ENCODE data around the gene TOB1.

TOB1 gene, protein sequence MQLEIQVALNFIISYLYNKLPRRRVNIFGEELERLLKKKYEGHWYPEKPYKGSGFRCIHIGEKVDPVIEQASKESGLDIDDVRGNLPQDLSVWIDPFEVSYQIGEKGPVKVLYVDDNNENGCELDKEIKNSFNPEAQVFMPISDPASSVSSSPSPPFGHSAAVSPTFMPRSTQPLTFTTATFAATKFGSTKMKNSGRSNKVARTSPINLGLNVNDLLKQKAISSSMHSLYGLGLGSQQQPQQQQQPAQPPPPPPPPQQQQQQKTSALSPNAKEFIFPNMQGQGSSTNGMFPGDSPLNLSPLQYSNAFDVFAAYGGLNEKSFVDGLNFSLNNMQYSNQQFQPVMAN

DNA sequence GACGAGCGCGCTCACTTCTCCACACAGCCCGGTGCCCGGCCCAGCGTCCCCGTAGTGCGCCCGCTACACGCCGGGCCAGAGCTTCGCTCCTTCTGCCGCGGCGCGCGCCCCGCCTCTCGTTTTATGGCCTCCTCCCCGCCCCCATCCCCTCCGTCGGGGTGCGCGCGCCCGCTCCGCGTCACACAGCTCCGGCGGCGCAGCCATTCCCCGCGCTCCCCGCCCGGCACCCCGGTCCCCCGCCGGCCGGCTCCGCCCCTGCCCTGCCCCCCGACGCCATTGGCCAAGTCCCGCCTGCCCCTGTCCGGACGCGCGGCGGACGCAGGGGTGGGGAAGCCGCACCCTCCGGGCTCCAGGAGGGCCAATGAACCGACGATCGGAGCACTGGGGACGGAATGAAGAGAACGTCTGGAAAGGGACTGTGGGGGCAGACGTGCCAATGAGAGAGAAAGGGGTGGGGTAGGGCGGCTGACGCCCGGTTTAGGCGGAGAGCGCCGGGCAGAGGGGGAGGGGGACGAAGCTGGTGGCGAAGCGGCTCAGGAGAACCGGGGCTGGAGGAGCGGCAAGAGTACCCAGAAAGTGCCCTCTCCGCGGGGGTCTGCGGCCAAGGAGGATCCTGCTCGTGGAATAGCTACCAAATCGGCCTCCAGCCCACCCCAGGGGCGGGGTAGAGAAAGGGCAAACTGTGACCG lies at the start of gene TOB1:
TSS of gene TOB1 (minus strand) at position 94 of the 689 bp plus-strand sequence. CDS start 2,337 bp downstream, outside the sequence.
- peak; percentile 96 to 97 for DNase-seq (ENCODE audit: low read depth in 2 of 2)

DNA sequence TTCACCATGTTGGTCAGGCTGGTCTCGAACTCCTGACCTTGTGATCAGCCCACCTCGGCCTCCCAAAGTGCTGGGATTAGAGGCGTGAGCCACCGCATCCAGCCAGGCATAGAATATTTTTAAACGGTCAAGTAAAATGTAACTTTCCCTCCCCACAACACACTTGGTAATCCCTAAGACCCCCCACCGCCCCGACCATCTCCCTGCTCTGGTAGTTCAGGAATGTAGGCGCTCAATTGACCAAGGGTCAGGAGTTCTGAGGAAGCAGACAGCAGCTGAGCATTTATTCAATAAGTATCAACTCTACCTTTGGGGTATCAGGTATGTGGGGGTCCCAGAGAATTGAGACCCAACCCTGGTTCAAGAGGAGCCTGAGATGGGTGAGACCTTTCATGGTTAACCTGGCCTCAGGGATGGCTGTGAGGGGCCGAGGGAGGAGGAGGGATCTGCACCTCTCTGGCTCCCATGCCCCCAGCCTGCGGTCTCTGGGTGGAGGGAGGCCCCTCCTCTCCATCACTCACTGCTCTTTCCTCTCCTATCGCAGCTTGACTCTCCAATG lies 48.4 kb upstream of the TOB1 start:
- DNase-seq (ENCODE audit: low read depth in 2 of 2), result no peak

DNA sequence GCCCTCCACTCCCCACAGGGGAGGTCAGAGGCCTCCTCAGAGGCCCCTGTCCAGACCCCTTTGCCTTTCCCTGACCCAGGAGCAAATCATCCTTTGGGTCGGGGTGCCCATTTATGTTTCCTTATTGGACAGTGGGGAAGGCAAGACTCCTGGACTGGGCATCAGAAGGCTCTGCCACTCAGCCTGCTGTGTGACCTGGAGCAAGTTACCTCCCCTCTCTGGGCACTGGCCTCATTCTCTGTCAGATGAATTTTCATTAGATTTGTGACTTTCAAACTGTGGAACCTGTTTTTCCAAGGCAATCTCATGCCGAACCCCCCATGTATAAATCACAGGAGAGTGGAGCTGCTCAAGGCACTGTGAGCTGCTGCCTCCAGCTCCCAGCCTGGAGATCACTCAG lies 47.0 kb upstream of the TOB1 start:
- no peak for DNase-seq (ENCODE audit: low read depth in 2 of 2)

DNA sequence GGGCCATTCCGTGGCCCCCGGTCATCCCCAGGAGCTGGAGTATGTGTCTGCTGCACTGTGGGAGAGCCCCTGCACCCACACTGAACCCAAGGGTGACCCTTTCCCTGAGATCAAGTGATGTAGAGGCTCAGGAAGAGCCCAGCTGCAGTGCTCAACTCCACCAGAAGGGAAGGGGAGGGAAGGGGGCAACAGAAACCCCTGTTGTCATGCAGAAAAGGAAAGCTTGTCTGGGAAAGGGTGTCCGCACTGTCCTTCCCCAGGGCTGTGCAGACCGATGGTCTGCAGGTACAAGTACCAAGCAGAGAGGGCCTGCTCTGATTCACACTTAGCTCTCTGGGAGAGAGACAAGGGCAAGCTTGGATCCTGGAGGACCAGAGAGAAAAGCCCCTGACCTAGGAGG lies 45.7 kb upstream of the TOB1 start:
- DNase-seq (ENCODE audit: low read depth in 2 of 2), result no peak

DNA sequence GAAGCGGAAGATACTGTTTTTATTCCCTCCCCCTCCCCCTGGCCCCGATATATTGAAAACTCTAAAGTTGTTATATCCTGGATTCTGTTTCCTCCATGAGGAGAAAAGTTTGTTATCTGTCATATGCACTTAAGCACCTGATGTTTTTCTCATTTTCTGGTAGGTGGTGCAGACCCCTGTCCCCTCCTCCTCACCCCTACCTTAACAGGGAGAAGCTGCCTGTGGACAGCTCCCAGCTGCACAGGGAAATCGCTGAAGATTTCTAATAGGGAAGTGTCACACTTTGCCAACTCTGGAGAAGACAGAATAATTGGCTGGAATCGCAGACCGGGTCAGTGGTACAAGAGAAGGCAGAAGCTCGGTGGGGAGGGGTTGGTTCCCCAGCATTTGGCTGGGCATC lies 45.3 kb upstream of the TOB1 start:
- no peak for DNase-seq (ENCODE audit: low read depth in 2 of 2)

DNA sequence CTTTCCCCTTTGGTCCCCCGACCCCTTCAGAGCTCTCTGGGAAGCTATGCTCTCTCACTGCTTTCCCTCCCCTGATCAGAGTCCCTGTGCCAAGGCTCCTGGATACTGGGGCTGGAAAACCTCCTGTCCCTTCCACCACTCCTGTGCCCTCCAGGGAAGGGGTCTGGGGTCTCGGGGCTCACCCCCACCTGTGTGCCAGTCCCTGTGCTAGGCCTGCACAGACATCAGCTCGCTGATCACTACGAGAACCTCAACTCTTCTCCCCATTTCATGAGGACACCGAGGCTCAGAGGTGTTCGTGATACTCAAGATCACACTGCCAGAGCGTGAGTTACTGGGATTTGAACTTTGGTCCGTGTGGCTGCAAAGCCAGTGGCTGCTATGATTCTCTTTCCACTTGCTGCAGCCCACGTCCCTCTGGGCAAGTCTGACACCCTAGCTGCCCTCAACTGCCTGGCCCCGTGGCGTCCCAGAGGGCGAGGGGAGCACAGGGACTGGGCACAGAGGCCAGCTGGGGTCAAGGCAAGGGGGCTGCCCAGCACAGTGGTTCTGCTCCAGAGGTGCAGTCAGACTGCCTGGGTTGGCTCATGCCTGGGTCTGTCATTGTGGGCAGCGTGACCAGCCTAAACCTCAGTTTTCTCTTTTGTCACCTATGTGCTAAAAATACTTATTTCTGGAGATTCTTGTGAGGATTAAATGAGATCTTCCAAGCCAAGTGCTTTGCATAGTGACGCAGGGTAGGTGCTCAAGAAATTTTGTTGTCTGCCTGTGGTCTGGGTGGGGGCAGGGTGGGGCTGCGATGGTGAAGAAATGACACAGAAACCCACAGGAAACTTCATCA lies 43.8 kb upstream of the TOB1 start:
- peak; percentile 45 to 68 for DNase-seq (ENCODE audit: low read depth in 2 of 2)

DNA sequence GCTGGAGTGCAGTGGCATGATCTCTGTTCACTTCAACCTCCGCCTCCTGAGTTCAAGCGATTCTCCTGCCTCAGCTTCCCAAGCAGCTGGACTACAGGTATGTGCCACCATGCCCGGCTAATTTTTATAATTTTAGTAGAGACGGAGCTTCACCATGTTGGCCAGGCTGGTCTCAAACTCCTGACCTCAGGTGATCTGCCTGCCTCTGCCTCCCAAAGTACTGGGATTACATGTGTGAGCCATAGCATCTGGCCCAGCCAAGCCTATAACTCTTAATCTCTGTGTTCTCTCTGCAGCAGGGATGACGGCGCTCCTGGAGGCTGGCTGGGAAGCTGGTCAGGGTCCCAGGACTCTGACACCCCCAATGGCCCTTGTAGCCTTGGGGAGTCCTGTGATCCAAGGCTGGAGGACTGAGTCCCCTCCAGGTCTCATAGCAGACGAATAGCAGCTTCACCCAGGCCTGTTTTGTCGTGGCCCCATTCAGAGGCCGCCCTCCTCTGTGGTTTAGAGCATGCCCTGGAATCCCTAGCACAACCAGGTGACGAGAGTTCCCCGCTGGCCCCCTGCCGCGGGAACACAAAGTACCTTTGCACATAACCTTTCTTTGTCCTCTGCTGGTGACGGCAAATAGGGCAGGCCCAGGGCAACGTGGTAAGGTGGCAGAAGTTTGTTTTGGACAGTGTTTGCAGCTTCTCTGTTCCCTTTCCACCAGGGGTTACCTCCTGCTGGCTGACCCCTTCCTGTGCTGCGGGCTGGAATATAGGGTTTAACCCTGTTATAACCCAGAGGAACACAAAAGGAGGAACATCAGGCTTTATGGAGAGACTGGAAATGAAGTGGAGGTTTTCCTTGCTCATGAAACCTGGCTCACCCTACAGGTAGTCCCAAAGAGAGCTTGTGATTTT lies 43.0 kb upstream of the TOB1 start:
- DNase-seq (ENCODE audit: low read depth in 2 of 2), result no peak

DNA sequence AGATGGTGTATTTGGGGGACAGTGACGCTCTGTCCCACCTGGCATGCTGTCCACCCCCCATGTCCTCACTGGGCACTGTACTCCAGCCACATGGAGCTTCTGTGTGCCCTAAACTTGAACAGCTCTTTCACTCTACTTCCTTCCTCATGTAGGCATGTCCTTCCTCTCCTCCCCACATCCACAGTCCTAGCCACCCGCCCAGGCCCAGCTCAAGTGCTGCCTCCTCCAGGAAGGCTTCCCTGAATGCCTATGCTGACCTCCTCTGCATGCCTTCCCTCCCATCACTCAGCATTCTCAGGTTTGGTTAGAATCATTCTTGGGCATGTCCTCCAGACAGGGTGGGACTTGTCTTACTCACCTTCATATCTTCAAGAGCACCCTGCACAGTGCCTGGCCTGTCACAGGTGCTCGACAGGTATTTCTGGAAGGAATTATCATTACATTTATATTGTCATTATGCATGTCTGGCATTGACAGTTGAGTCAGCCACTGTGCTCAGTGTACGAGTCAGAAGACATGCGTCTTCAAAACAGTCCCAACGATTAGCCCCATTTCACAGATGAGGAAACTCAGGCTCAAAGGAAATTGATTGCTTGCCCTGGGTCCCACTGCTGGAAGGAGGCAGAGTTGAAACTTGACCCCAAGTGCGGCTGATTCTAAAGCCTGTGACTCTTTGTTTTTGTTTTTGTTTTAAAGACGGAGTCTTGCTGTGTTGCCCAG lies 42.1 kb upstream of the TOB1 start:
- DNase-seq (ENCODE audit: low read depth in 2 of 2), result no peak

DNA sequence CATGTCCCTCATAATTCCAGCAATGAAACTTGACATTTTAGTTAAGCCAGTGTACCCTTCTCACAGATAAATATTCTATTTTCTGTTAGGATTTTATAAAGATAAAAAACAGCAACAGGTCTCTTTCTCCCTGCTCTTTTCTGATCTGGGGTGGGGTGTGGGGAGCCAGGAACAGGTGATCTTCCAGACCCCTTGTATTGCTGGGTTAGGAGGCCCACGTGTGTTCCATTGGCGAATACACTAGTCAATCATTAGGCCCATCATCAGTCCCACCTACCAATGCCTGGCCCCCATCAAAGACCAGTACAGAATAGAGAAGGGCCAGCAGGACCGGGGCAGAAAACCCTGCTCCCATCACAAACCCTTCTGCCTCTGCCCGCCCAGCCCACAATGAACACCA lies 40.3 kb upstream of the TOB1 start:
- no peak for DNase-seq (ENCODE audit: low read depth in 2 of 2)

DNA sequence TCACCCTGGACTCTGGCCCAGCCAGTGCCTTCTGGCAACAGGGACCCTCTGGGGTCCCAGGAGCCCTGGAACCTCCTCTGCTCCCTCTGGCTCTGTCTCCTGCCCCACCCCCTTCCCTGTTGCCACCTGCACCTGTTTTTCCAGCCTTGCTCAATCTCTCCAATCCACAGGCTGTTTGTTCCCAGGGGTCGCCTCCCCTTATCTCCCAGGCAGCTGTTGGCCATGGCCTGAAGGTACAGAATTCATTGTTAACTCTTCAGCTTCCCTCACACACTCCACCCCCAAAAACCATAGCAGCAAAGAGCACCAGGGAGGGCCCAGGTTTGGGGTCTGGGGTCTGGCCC lies 39.3 kb upstream of the TOB1 start:
- DNase-seq (ENCODE audit: low read depth in 2 of 2), result no peak

DNA sequence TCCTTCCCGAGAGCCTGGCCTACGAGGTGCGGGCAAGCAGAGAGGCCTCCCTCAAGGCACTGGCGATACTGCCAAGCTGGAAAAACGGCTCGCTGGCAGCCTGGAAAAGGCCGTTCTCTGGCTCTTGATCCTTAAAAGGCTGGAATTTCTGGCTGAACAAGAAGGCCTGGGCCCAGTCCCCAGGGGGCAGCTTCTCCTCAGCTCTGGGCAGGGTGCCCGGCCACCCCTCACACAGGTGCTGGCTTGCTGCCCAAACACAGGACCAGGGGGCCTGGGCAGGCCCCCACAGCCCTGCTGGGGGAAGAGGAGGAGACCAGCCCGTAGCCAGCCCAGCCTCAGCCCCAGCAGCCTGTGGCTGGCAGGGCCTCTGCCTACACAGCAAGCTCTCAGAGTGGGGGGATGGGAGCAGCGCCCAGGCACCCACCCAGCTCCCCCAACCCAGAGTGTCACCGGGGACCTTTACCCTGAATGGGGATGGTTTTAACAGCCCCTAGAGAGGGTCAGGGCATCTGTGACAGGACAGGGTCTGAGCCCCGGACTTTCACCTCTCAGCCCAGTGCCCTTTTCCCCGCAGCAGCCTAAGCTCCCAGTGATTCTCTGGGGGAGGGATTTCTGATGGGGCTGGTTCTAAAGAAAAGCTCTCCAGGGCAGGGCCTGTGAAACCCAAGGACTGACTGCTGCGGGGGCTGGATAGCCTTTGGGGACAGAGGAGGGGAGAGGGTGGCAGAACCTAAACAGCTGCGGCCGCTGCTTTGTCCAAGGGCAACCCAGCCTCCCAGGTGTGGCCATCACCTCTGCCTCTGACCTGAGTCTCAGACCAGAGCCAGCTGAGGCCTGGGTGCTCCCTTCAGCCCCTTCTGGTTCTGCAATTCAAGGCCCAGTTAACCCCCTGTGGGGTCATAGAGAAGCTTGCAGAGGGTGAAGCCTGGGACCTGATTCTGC lies 38.6 kb upstream of the TOB1 start:
- no peak for DNase-seq (ENCODE audit: low read depth in 2 of 2)

DNA sequence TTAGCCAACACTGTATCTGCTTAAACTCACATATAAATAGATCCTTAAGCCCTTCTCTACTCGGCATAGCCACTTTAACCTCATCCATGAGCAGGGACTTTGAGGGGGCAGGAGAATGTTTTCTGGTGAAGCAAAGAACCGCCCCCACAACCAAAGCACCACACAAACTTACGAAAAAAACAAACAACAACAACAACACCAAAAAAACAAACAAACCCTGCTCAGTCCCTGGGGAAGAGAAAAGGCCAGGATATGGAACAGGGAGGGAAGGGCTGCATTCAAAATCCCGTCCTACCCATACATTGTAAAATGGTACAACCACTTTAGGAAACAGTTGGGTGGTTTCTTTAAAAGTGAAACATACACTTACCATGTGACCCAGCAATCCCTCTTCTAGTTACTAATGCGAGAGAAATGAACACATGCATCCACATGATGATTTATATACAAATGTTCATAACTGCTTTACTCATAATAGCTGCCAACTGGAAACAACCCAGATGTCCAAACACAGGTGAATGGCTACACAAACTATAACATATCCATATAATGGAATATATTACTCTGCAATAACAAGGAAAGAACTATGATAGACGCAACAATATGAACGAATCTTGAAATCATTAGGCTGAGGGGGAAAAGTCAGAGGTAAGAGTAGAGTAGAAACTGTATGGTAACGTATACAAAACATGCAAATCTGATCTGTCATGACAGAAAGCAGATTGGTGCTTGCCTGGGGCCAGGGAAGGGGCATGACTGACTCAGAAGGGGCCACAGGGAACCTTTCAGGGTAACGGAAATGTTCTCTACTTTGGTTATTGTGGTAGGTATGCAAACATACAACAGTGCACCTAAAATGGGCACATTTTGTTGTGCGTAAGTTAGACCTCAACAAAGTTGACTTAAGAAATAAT lies 37.7 kb upstream of the TOB1 start:
- no peak for DNase-seq (ENCODE audit: low read depth in 2 of 2)

DNA sequence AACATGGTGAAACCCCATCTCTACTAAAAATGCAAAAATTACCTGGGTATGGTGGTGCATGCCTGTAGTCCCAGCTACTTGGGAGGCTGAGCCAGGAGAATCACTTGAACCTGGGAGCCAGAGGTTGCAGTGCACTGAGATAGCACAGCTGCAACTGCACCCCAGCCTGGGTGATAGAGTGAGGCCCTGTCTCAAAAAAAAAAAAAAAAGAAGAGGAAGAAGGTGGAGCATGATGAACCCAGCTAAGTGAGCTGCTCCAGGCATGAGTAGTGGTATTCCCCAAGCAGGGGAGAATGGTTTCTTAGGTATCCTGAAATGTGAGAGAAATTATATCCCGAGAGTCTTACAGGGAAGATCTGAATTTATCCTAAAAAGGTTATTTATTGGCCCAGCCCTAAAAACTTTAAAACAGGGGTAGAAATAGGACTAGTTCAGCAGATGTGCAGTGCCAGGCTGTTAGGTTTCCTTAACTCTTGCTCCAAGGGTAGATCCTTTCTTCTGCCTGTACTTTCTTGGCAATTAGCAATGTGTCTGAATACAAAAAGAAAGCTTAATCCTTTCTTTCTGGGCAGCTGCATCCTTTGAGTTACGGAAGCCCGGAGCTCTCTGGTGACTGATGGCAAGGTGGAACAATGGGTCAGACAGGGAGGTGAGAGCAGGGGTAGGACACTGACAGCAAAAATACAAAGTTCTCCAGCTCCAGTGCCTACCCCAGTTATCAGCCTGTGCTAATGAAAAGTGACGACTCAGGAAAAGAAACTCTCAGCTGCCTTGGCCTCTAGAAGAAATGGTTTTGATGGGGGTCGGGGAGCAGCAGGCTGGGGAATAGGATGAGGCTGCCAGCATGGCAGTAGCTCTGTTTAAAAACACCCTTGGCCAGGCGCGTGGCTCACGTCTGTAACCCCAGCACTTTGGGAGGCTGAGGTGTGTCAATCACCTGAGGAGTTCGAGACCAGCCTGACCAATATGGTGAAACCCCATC lies 36.5 kb upstream of the TOB1 start:
- no peak for DNase-seq (ENCODE audit: low read depth in 2 of 2)

DNA sequence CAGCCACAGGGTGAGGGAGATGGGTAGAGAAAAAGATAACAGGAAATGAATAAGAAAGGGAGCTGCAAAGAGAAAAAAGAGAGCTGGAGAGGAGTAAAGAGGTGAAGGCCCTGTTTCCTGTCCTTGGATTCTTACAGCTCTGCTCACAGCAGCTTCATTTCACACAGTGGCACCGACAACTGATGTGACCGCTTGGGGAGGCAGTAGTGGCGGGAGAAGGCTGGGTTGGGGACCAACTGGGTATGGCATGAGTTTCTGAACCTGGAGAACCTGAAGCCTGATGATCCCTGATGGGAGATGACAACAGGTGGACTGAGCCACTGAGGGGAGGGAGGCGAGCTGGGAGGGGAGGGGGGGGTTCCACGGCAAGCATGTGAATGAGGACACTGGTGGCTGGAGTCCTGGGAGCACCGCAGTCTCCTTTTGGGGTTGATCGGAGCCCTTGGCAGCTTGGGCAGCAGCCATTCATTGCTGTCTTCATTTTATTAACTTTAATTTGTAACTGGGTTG lies 34.3 kb upstream of the TOB1 start:
- no peak for DNase-seq (ENCODE audit: low read depth in 2 of 2)

DNA sequence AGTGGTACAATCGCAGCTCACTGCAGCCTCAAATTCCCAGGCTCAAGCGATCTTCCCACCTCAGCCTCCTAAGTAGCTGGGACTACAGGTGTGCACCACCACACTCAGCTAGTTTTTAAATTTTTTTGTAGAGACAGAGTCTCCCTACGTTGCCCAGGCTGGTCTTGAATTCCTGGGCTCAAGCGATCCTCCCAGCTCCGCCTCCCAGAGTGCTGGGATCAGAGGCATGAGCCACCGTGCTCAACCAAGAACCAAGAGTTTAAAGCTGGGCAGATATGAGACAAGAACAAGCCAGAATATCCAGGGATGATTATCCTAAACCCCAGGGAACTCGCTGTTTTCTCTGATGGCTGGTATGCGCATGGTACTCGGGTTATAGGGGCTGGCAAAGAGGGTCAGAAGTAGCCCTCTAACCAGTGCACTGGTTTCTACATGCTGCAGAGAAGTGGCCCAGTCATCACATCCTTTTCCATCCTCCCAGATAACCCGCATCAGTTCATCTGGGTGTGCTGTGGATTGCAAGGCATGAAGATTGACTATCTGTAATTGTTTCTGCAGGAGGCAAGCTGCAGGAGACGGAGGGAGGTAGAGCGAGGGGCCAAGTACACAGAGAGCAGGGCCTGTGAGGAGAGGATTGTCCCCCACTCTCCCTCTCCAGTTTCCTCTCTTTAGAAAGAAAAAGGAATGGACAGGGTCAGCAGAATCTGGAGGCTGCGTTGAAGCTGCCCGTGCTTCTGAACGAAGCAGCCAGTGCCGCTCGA lies 33.6 kb upstream of the TOB1 start:
- no peak for DNase-seq (ENCODE audit: low read depth in 2 of 2)

DNA sequence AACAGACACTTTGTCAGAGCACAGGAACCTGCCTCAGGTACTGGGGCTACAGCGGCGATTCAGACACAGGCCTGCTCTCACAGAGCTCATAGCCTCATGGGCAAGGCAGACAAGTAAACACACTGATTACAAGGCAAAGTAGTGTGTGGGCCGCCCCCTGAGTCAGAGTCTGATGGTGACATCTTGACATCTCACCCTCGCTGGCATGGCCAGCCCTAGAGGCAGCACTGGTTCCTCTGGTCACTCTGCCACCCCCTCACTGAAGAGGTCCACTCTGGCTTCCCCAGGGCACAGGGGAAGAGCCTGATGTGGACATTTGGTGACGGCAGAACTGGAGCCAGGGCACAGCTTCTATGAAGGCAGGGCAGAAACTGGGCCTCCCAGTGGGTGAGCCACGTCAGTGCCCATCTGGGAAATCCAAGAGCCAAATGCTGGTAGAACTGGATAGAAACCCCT lies 32.9 kb upstream of the TOB1 start:
- no peak for DNase-seq (ENCODE audit: low read depth in 2 of 2)

Data from stimulated activated CD8-positive, alpha-beta memory T cell treated with anti-CD3 and anti-CD28 coated beads, Interleukin-2, amount 100 ng/mL, for 48 hours (primary cell).